Upper lobe of left lung (tissue), 6 donors: Measurements from ENCODE around the gene BLMH. TPM values are rescaled to one million over a fixed set of nuclear protein-coding genes. Genes with fewer than 3 reads are reported as not detected.
A peak's percentile ranks its signal among the peaks of the same experiment; 100 is the strongest.

Experiments used
- ATAC-seq, 2 donors: fragments of 200-7000 bp; cut with Tn5 transposase; one replicate each; pipeline ENCODE4 v1.9.1; 2022; ENCODE audit warnings: mild to moderate bottlenecking in 2 of 2, moderate library complexity in 2 of 2; ENCODE audit not compliant: low FRiP score in 2 of 2
- DNase-seq, 2 donors: peaks; one replicate each; pipeline ENCODE4 v3.0.0-alpha.2; 2019 to 2020
- H3K27ac ChIP-seq, 4 donors: fragments of 200-600 bp; sonication (generic); one replicate each; pipeline ENCODE4 v1.5.1; 2016 to 2019
- H3K27me3 ChIP-seq, 4 donors: fragments of 200-600 bp; sonication (generic); one replicate each; pipeline ENCODE4 v1.5.1; 2017 to 2019
- H3K36me3 ChIP-seq, 4 donors: fragments of 200-600 bp; sonication (generic); one replicate each; pipeline ENCODE4 v1.5.1; 2016 to 2019
- H3K4me1 ChIP-seq, 4 donors: fragments of 200-600 bp; sonication (generic); one replicate each; pipeline ENCODE4 v1.5.1; 2018 to 2019
- H3K4me3 ChIP-seq, 4 donors: fragments of 200-600 bp; sonication (generic); one replicate each; pipeline ENCODE4 v1.5.1; 2017 to 2019; ENCODE audit warnings: mild to moderate bottlenecking in 2 of 4, moderate library complexity in 1 of 4
- H3K9me3 ChIP-seq, 4 donors: fragments of 200-600 bp; sonication (generic); one replicate each; pipeline ENCODE4 v1.5.1; 2018 to 2019
- CTCF ChIP-seq, 6 experiments: fragments of 450-650 bp in 4 of 6; fragments of 200-600 bp in 2 of 6; sonication (generic) in 2 of 6; IDR thresholded peaks; one replicate each; pipeline ENCODE4 v1.5.1; 2016 to 2019; ENCODE audit warnings: antibody characterized with exemption in 6 of 6
- EP300 ChIP-seq, 4 donors: sonication (generic); formaldehyde crosslinking; IDR thresholded peaks; one replicate each; pipeline ENCODE4 v1.5.1; 2017; ENCODE audit warnings: antibody characterized with exemption in 4 of 4, control low read depth in 2 of 4
- POLR2A ChIP-seq, 4 donors: fragments of 450-650 bp; IDR thresholded peaks; one replicate each; pipeline ENCODE4 v1.5.1; 2016 to 2017; ENCODE audit warnings: antibody characterized with exemption in 4 of 4, mild to moderate bottlenecking in 2 of 4
- POLR2AphosphoS5 ChIP-seq, 2 donors: sonication (generic); formaldehyde crosslinking; IDR thresholded peaks; one replicate each; pipeline ENCODE4 v1.5.1; 2017; ENCODE audit warnings: antibody characterized with exemption in 2 of 2
- WGBS, 2 donors: methylation state at CpG; one replicate each; pipeline ENCODE4 v1.1.5; 2017 to 2018; 5-methylcytosine and 5-hydroxymethylcytosine counted together
- total RNA-seq, 6 donors: library from RNA; depleted of rRNA in 4 of 6; stranded (reverse); fragments of >200 nt in 4 of 6; gene quantifications; one replicate each; pipeline versions ENCODE4 v1.1.0 to v1.2.1, GENCODE V29; 2016 to 2021
- donor health status: DM: no; HTN: no; CAD: no; lungs with moderate emphysema.
- donor health status: DM: no; HTN: yes; CAD: no; lungs with severe emphysema.

The BLMH gene
- total RNA-seq, 6 donors from 2014 or later, result 16.4 to 33.6 (median 22.4) TPM

DNA sequence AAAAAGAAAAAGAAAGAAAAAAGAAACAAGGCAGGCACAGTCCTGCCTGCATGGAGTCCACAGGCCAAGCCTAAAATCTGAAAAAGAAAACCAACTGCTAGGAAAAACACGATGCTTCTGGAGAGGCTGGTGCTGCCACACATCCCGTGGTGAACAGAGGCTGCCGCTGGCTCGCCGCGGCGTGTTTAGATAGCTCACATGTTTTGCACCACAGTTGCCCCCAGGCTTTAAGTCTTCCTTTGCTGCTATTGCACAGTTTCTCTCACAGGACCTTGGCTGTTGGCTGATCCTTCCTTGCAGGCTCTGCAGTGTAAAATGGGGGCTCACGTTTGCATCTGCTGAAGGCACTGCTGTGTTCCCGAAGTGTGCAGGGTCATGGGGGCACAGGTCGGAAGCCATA, 64.9 kb downstream of the BLMH start:
- ATAC-seq, result no peak
- Histone ChIP-seq H3K36me3 (no peaks in the 10 kb centered on the region), H3K27me3 (no peaks in the 10 kb centered on the region), H3K27ac (peak overlapping the region in 2 of 4 donors; percentile 17 to 71), H3K9me3 (no peaks in the 10 kb centered on the region), H3K4me1 (peaks cover 4 to 28% (median 10%) of the 10 kb centered on the region in 4 donors), H3K4me3 (peak overlapping the region in 1 of 4 donors; percentile 66)
- DNase-seq, result peak in 1 of 2 donors; percentile 51
- TF ChIP-seq CTCF (IDR thresholded peaks at IDR 0.05) (no peak), POLR2AphosphoS5 (IDR thresholded peaks at IDR 0.05) (no peak)
- 70 to 71% methylated on average over 9 to 10 of the region's 10 CpGs for WGBS, 2 donors

DNA sequence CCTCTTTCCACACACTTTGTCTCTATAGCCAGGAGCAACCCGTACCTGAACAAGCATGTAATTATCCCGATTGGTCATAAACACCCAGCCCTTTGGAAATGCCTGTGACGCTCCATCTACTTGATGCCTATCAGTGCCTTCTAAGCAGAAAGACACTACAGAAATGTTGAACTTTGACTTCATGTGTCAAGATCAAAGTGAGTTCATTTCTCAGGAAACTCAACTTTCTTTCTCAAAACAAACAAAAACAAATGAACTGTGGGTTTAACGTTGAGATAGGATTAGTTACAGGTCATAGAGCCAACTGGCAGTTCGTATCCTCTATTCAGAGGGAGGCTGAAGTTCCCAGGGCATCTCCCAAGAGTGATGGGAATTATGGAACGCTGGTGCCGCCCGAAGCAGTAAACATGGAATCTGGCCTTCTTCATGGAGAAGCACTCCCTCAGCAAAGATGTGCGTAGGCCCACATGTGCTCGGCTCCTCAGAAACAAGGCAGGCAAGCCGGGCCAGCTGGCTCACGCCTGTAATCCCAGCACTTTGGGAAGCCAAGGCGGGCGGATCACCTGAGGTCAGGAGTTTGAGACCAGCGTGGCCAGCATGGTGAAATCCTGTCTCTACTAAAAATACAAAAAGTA, 65.7 kb downstream of the BLMH start:
- H3K27ac ChIP-seq, result peak overlapping the region in 2 of 4 donors; percentile 17 to 71
- H3K27me3 ChIP-seq, result no peaks in the 10 kb centered on the region
- peak in 1 of 2 donors; percentile 29 for DNase-seq
- peak overlapping the region in 1 of 4 donors; percentile 13 for H3K4me3 ChIP-seq
- peaks cover 0 to 4% (median 0%) of the 10 kb centered on the region in 4 donors for H3K36me3 ChIP-seq
- H3K9me3 ChIP-seq, result no peaks in the 10 kb centered on the region
- peaks cover 4 to 28% (median 10%) of the 10 kb centered on the region in 4 donors for H3K4me1 ChIP-seq
- 69 to 75% methylated on average over 15 of the region's 15 CpGs for WGBS, 2 donors
- no peak for ATAC-seq
- TF ChIP-seq POLR2AphosphoS5 (IDR thresholded peaks at IDR 0.05) (no peak), EP300 (IDR thresholded peaks at IDR 0.05) (no peak), POLR2A (IDR thresholded peaks at IDR 0.05) (no peak), CTCF (IDR thresholded peaks at IDR 0.05) (no peak)

DNA sequence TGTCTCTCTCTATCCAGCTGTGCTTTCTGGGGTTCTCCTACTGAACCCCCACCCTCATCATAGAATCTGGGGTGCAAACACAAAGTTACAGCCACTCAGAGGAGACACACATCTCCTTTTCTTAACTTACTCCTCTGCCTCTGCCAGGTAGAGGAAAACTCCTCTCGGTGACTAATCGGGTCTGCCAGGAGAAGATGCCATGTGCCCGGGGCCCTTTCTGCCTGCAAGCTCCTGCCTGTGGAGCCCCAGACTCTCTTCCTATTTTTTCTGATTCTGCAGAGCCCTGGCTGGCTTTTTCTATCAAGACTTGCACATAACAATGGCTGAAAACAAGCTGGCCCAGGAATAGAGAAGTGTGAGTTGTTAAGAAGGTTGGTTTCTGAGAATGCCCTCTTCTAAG, 66.6 kb downstream of the BLMH start:
- ATAC-seq, result no peak

DNA sequence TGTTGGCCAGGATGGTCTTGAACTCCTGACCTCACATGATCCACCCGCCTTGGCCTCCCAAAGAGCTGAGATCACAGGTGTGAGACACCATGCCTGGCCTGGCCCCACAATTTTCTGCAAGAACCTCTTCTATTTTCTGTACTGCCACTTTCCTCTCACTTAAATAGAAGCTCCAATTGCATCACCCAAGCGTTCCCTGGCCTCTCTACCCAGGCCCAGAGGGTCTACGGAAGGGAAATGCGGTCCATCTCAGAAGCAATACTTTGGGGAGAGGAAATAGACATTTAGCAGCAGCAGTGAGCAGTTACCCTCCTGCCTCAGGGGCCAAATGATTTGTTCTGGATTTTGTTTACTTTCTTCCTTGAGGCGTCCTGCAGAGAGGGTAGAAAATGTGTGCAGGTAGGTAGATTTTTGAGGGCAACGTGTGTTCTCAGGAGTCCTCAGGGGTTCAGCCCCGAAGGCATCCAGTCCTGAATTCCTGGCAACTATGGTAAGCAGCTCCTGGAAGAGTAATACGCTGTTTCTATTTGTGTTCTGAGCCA, 67.3 kb downstream of the BLMH start:
- ATAC-seq (no peak), DNase-seq (no peak)
- Histone ChIP-seq H3K36me3 (peaks cover 0 to 8% (median 0%) of the 10 kb centered on the region in 4 donors), H3K4me1 (peaks cover 0 to 25% (median 6%) of the 10 kb centered on the region in 4 donors), H3K9me3 (no peaks in the 10 kb centered on the region), H3K4me3 (no peak overlapping the region), H3K27ac (peak overlapping the region in 2 of 4 donors; percentile 35 to 71), H3K27me3 (no peaks in the 10 kb centered on the region)
- TF ChIP-seq CTCF (IDR thresholded peaks at IDR 0.05), result no peak
- no peak for TF ChIP-seq POLR2A (IDR thresholded peaks at IDR 0.05)
- TF ChIP-seq POLR2AphosphoS5 (IDR thresholded peaks at IDR 0.05), result no peak
- WGBS, 2 donors, result 56 to 58% methylated on average over 8 of the region's 8 CpGs

More for the DNA sequence above, 66.6 kb downstream of the BLMH start:
- Histone ChIP-seq H3K36me3 (peaks cover 0 to 8% (median 0%) of the 10 kb centered on the region in 4 donors), H3K4me3 (peak overlapping the region in 1 of 4 donors; percentile 13), H3K9me3 (no peaks in the 10 kb centered on the region), H3K27ac (peak overlapping the region in 2 of 4 donors; percentile 35 to 71), H3K27me3 (no peaks in the 10 kb centered on the region), H3K4me1 (peaks cover 0 to 25% (median 7%) of the 10 kb centered on the region in 4 donors)
- TF ChIP-seq EP300 (IDR thresholded peaks at IDR 0.05) (no peak), POLR2A (IDR thresholded peaks at IDR 0.05) (no peak), POLR2AphosphoS5 (IDR thresholded peaks at IDR 0.05) (no peak), CTCF (IDR thresholded peaks at IDR 0.05) (no peak)
- DNase-seq, result no peak
- WGBS, 2 donors, result 64 to 71% methylated on average over 3 of the region's 3 CpGs
